Ishikawa (cell line): Measurements from ENCODE around the gene ADAMTS5.

Experiments
- CREB1 ChIP-seq: IDR thresholded peaks from 2 replicates; pipeline ENCODE4 v1.6.1; 2012; ENCODE audit warnings: low read depth
- EP300 ChIP-seq: IDR thresholded peaks from 2 replicates; pipeline ENCODE4 v1.6.1; 2012; ENCODE audit warnings: borderline replicate concordance
- MAX ChIP-seq: IDR thresholded peaks from 2 replicates; pipeline ENCODE4 v1.6.1; 2012
- RAD21 ChIP-seq: IDR thresholded peaks from 2 replicates; pipeline ENCODE4 v1.6.1; 2012; ENCODE audit warnings: low read depth
- REST ChIP-seq: IDR thresholded peaks from 2 replicates; pipeline ENCODE4 v1.6.1; 2012; ENCODE audit warnings: low read depth, mild to moderate bottlenecking
- TAF1 ChIP-seq: IDR thresholded peaks from 2 replicates; pipeline ENCODE4 v1.6.1; 2012; ENCODE audit warnings: low read depth, mild to moderate bottlenecking
- TCF12 ChIP-seq: IDR thresholded peaks from 2 replicates; pipeline ENCODE4 v1.6.1; 2012; ENCODE audit warnings: low read depth
- YY1 ChIP-seq: IDR thresholded peaks from 2 replicates; pipeline ENCODE4 v1.6.1; 2012; ENCODE audit warnings: low read depth

- TF ChIP-seq TAF1 (no peak), YY1 (no peak), CREB1 (no peak), REST (no peak), EP300 (no peak), RAD21 (no peak), TCF12 (no peak), MAX (no peak)
These were observed 6.3 kb upstream of the ADAMTS5 start for GRCh38 chr21:26973226-26973625.
